ENCODE measurements around the gene CELSR3.

The CELSR3 gene

DNA sequence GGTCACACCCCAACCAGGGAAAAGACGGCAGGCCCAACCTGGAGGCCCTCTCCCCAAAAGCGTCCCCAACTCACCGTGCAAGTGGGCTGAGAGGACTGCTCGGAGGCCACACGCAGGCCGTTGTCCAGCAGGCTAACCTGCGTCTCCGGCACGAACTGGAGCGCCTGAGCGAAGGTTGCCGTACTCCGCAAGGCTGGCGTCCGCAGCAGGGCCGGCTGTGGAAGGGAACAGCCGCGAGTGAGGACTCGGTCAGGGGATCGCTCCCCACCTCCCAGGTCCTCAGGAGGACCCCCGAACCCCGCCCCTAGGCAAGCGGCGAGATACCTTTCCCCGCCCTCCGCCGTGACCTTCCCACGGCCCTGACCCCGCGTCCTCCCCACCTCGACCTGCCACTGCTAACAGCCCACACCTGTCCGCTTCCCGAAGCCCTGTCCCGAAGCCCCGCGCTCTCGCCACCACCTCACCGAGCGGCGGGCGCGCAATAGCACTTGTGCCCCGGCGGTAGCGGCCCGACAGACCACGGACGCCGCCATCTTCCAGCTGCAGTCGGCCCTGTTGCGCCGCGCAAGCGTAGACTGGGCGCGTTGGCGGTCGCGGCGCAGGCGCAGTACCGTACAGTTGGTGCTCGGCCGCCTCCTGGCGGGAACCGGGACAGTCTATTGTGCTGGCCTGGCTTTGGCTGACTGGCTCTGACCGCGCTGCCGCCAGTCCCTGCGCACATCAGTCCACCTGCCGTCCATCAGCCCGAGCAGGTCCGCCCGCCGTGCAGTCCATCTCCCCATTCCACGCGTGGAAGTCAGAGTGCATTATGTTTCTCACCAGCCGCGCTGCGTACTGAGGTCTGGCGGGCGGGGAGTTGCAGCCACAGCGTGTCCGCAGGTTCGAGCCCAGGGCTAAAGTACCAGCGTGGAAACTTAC, 53.3 kb downstream of the CELSR3 start, which contains the start of gene UQCRC1:
Gene UQCRC1 (minus strand): TSS at position 559 of the 918 bp plus-strand sequence. CDS start 26 bp downstream, at position 533.
- DNase-seq (ENCODE audit: low read depth), result peak; percentile 77
- TF ChIP-seq, protein P1, sequence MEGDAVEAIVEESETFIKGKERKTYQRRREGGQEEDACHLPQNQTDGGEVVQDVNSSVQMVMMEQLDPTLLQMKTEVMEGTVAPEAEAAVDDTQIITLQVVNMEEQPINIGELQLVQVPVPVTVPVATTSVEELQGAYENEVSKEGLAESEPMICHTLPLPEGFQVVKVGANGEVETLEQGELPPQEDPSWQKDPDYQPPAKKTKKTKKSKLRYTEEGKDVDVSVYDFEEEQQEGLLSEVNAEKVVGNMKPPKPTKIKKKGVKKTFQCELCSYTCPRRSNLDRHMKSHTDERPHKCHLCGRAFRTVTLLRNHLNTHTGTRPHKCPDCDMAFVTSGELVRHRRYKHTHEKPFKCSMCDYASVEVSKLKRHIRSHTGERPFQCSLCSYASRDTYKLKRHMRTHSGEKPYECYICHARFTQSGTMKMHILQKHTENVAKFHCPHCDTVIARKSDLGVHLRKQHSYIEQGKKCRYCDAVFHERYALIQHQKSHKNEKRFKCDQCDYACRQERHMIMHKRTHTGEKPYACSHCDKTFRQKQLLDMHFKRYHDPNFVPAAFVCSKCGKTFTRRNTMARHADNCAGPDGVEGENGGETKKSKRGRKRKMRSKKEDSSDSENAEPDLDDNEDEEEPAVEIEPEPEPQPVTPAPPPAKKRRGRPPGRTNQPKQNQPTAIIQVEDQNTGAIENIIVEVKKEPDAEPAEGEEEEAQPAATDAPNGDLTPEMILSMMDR (IDR thresholded peaks at IDR 0.05; ENCODE audit: low read depth, low read length, missing control alignments), result peak; percentile 79
- H3K4me3 ChIP-seq (ENCODE audit: low read depth, low read length), result peak within 1 kb of the TSS; percentile 82

DNA sequence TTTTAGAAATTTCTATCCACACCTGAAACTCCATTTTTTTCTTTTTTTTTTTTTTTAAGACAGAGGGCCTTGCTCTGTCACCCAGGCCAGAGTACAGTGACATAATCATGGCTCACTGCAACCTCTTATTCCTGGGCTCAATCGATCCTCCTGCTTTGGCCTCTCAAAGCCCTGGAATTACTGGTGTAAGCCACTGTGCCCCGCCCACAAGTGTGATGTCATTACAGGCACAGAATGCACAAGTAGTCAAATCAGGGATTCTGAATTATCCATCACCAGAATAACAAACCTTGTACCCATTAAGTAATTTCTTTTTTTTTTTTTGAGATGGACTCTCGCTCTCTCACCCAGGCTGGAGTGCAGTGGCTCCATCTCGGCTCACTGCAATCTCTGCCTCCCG, 55.2 kb downstream of the CELSR3 start:
- DNase-seq (ENCODE audit: low read depth), result no peak
- no peak overlapping the region for H3K4me3 ChIP-seq (ENCODE audit: low read depth, low read length)
- TF ChIP-seq, protein P1 (IDR thresholded peaks at IDR 0.05; ENCODE audit: low read depth, low read length, missing control alignments), result no peak

DNA sequence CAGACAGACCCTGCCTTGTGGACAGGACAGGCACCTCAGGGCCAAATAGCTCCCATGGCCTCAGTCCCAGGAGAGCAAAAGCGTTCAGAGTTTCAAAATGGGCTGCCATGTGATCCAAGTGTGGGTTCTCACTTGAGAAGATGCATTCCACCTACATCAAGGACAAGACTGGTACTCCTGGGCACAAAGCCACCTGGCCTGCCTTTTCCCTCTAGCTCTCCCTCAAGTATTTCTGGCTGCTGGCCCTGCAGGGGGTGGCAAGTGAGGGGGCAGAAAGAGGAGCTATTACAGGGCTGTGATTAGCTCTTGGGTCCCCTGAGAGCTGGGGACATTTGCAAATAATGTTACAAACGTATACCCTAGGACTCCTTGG, 61.1 kb downstream of the CELSR3 start:
- DNase-seq (ENCODE audit: low read depth), result no peak
- TF ChIP-seq, protein P1 (IDR thresholded peaks at IDR 0.05; ENCODE audit: low read depth, low read length, missing control alignments), result no peak
- no peak overlapping the region for H3K4me3 ChIP-seq (ENCODE audit: low read depth, low read length)

DNA sequence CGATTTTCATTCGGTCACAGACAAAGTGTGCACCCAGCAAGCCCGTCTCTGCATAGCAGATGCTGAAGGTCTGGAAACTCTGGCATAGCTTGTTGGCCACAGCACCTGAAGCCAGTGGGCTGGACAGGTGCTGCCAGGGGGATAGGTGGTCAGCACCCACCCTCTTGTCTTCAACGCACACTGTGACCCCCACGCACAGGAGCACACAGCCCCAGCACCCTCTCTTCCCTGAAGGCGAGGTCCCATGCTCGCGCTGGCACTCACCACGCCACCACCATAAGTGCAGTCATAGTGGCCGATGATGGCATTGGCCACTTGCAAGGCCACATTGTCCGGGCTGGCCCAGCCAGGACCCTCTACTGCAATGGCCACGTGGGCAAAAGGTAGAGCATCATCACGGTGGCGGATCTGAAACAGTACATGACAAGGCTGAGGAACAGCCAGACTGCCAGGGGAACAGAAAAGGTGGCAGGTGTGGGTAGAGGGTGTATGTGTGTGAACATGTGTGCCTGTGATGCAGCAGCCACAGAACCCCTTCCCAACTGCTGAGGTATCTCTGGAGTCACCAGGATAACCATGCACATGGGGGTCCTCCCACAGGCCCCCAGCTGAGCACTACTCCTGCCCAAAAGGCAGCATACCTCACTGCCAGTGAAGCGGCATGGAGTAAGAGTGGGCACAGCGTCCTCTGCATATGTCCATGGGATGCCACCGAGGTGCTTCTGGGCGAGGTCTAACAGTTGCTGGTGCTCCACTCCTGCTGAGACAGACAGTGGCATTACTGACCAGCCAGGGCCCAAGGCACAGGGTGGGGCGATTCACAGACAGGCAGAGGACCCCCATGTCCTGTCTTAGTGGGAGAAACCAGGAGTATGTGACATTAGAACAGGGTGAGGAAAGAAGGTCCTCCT, 61.7 kb downstream of the CELSR3 start:
- no peak for DNase-seq (ENCODE audit: low read depth)
- no peak overlapping the region for H3K4me3 ChIP-seq (ENCODE audit: low read depth, low read length)
- TF ChIP-seq, protein P1 (IDR thresholded peaks at IDR 0.05; ENCODE audit: low read depth, low read length, missing control alignments), result no peak

DNA sequence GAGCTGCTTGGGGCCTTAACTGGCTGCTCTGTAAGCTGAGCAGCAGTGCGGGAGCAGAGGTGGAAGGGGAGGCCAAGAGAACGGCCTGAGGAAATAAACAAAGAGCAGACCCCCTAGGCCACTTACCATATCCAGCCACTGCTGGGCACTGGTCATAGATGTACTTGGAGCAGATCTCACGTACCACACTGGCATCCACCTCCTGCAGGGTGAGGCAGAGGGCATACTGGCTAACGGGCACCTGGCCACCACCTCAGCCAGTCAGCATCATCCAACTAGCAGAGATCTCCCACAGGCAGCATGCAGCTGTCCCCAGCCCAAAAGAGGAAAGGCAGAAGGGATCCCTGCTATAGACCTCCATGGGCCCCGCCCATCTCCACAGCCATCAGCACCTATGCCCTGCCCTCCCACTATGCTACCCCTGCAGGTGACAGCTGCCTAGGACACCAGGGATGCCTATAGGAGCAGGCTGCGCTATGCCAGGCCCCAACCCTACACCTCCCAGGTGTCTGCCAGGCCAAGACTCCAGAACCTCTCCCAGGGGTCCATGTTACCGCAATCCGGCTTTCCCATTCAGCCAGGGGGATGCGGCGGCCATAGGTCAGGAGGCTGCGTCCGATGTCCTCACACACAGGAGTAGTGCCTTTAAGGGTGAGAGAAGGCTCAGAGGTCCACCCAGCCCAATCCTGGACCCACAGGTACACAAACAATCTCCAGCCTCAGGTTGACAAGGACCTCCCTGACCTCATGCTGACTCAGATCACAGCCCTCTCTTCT, 63.0 kb downstream of the CELSR3 start:
- TF ChIP-seq, protein P1 (IDR thresholded peaks at IDR 0.05; ENCODE audit: low read depth, low read length, missing control alignments), result no peak
- DNase-seq (ENCODE audit: low read depth), result no peak
- no peak overlapping the region for H3K4me3 ChIP-seq (ENCODE audit: low read depth, low read length)

DNA sequence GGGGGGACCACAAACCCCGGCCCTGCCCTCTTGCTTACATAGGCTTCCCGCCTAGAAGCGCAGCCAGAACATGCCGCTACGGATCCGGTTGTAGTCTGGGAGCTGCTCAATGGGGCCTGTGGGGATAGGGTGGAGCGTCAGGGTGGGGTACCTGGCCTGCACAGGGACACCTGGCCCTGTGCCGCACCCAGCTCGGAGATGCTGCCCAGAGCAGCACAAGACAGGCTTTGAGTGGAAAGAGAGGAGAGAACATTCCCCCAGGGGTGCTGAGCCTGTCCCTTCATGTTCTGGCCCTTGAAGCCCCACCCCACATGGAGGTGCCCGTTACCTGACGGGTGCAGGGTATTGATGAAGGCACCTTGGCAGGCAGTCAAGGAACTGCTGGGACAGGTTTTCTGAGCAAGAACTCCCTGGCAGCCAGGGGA, 63.6 kb downstream of the CELSR3 start:
- no peak for DNase-seq (ENCODE audit: low read depth)
- TF ChIP-seq, protein P1 (IDR thresholded peaks at IDR 0.05; ENCODE audit: low read depth, low read length, missing control alignments), result no peak

More for the DNA sequence above, 63.6 kb downstream of the CELSR3 start:
- no peak overlapping the region for H3K4me3 ChIP-seq (ENCODE audit: low read depth, low read length)

All from GM12864 (cell line).